Trophoblast cell (in vitro differentiated cells and primary cell): Measurements from ENCODE around the gene C10orf90.

Source experiments
- DNase-seq, 2 donors: peaks; one replicate each; pipeline ENCODE4 v3.0.0-alpha.2; 2016
- H2AFZ ChIP-seq: 2 replicates; pipeline ENCODE4 v1.6.1; 2013; ENCODE audit warnings: low read length, moderate library complexity, mild to moderate bottlenecking; ENCODE audit not compliant: insufficient read depth, poor library complexity
- H2AK5ac ChIP-seq: 2 replicates; pipeline ENCODE4 v1.6.1; 2013; ENCODE audit warnings: mild to moderate bottlenecking, low read length
- H2BK120ac ChIP-seq: 2 replicates; pipeline ENCODE4 v1.6.1; 2013; ENCODE audit warnings: low read length, mild to moderate bottlenecking, moderate library complexity; ENCODE audit not compliant: insufficient read depth, poor library complexity
- H2BK12ac ChIP-seq: 2 replicates; pipeline ENCODE4 v1.6.1; 2013; ENCODE audit warnings: mild to moderate bottlenecking, low read length, moderate library complexity
- H2BK5ac ChIP-seq: 2 replicates; pipeline ENCODE4 v1.6.1; 2013; ENCODE audit warnings: low read length, low read depth, moderate library complexity, mild to moderate bottlenecking; ENCODE audit not compliant: poor library complexity
- H3K14ac ChIP-seq: 2 replicates; pipeline ENCODE4 v1.6.1; 2013; ENCODE audit warnings: mild to moderate bottlenecking, low read length
- H3K18ac ChIP-seq: 2 replicates; pipeline ENCODE4 v1.6.1; 2013; ENCODE audit warnings: mild to moderate bottlenecking, low read length
- H3K23ac ChIP-seq: 2 replicates; pipeline ENCODE4 v1.6.1; 2013; ENCODE audit warnings: low read length
- H3K27ac ChIP-seq: 2 replicates; pipeline ENCODE4 v1.5.1; 2013; ENCODE audit warnings: low read depth, mild to moderate bottlenecking, inconsistent platforms, low read length, moderate library complexity
- H3K27me3 ChIP-seq: 2 replicates; pipeline ENCODE4 v1.6.1; 2013; ENCODE audit warnings: inconsistent platforms, mild to moderate bottlenecking, low read length, moderate library complexity; ENCODE audit not compliant: insufficient read depth
- H3K36me3 ChIP-seq, 2 experiments: 1 replicate in 1 of 2; 2 replicates in 1 of 2; pipeline ENCODE4 v1.6.1; 2013; ENCODE audit warnings: low read length in 2 of 2, mild to moderate bottlenecking in 2 of 2, moderate library complexity in 1 of 2; ENCODE audit not compliant: insufficient read depth in 2 of 2, control insufficient read depth in 1 of 2
- H3K4ac ChIP-seq: 2 replicates; pipeline ENCODE4 v1.6.1; 2013; ENCODE audit warnings: low read depth, mild to moderate bottlenecking, low read length, moderate library complexity
- H3K4me1 ChIP-seq, 2 experiments: 1 replicate in 1 of 2; 2 replicates in 1 of 2; pipeline ENCODE4 v1.6.1; 2013; ENCODE audit warnings: low read length in 2 of 2, mild to moderate bottlenecking in 2 of 2, moderate library complexity in 1 of 2; ENCODE audit not compliant: insufficient read depth in 2 of 2, control insufficient read depth in 1 of 2
- H3K4me2 ChIP-seq: 2 replicates; pipeline ENCODE4 v1.6.1; 2013; ENCODE audit warnings: inconsistent platforms, mild to moderate bottlenecking, low read length, moderate library complexity
- H3K4me3 ChIP-seq: 2 replicates; pipeline ENCODE4 v1.5.1; 2013; ENCODE audit warnings: mild to moderate bottlenecking, low read depth, low read length, inconsistent platforms
- H3K79me1 ChIP-seq: one replicate; pipeline ENCODE4 v1.6.1; 2013; ENCODE audit warnings: low read length
- H3K79me2 ChIP-seq: 2 replicates; pipeline ENCODE4 v1.6.1; 2013; ENCODE audit warnings: low read length, mild to moderate bottlenecking; ENCODE audit not compliant: control insufficient read depth, insufficient read depth, poor library complexity
- H3K9ac ChIP-seq: 2 replicates; pipeline ENCODE4 v1.6.1; 2013; ENCODE audit warnings: mild to moderate bottlenecking, low read length
- H3K9me3 ChIP-seq: 2 replicates; pipeline ENCODE4 v1.6.1; 2013; ENCODE audit warnings: low read depth, mild to moderate bottlenecking, control low read depth, inconsistent platforms, low read length; ENCODE audit not compliant: insufficient read depth
- H4K12ac ChIP-seq: 2 replicates; pipeline ENCODE4 v1.6.1; 2013; ENCODE audit warnings: low read depth, mild to moderate bottlenecking, low read length, moderate library complexity
- H4K8ac ChIP-seq: 2 replicates; pipeline ENCODE4 v1.6.1; 2013; ENCODE audit warnings: low read depth, mild to moderate bottlenecking, low read length, moderate library complexity
- H4K91ac ChIP-seq: one replicate; pipeline ENCODE4 v1.6.1; 2013; ENCODE audit warnings: low read depth, mild to moderate bottlenecking, low read length, moderate library complexity
- WGBS: extraction: QIAGEN DNeasy Blood & Tissue Kit; methylation state at CpG from one replicate; pipeline ENCODE4 v1.1.7; 2013; ENCODE audit warnings: missing lambda C conversion rate; ENCODE audit not compliant: insufficient read length, insufficient coverage; ENCODE audit errors: extremely low coverage; 5-methylcytosine and 5-hydroxymethylcytosine counted together

C10orf90 gene

GRCh38 chr10:126570245-126570570 lies 100.3 kb downstream of the C10orf90 start:
- Histone ChIP-seq H3K23ac (no peak overlapping the region), H3K4ac (no peak overlapping the region), H4K12ac (no peak overlapping the region), H3K9ac (no peak overlapping the region), H3K36me3 (no peaks in the 10 kb centered on the region), H4K8ac (no peak overlapping the region), H3K79me1 (no peaks in the 10 kb centered on the region), H2BK12ac (no peak overlapping the region), H3K9me3 (peaks cover 4% of the 10 kb centered on the region), H3K4me2 (no peak overlapping the region), H2BK5ac (no peak overlapping the region), H3K18ac (no peak overlapping the region), H3K27ac (no peak overlapping the region), H3K27me3 (no peaks in the 10 kb centered on the region), H3K4me1 (no peaks in the 10 kb centered on the region), H3K79me2 (no peaks in the 10 kb centered on the region), H3K4me3 (no peak overlapping the region), H4K91ac (no peak overlapping the region), H3K14ac (no peak overlapping the region), H2AK5ac (no peak overlapping the region), H2AFZ (no peak overlapping the region), H2BK120ac (no peak overlapping the region)
- DNase-seq: no peak
- no CpG with 5 or more reads among the region's 4 CpGs for WGBS

- Histone ChIP-seq H3K4ac (no peak overlapping the region), H2AFZ (no peak overlapping the region), H3K23ac (no peak overlapping the region), H3K18ac (no peak overlapping the region), H3K9ac (no peak overlapping the region), H3K9me3 (peaks cover 4% of the 10 kb centered on the region), H3K27ac (no peak overlapping the region), H3K36me3 (no peaks in the 10 kb centered on the region), H2AK5ac (no peak overlapping the region), H2BK12ac (no peak overlapping the region), H4K91ac (no peak overlapping the region), H3K79me2 (no peaks in the 10 kb centered on the region), H2BK120ac (no peak overlapping the region), H2BK5ac (no peak overlapping the region), H3K27me3 (no peaks in the 10 kb centered on the region), H3K4me1 (no peaks in the 10 kb centered on the region), H3K14ac (no peak overlapping the region), H4K8ac (no peak overlapping the region), H3K4me2 (no peak overlapping the region), H4K12ac (no peak overlapping the region), H3K4me3 (no peak overlapping the region), H3K79me1 (no peaks in the 10 kb centered on the region)
- DNase-seq: peak; percentile 53 to 73
- no CpG with 5 or more reads among the region's 8 CpGs for WGBS
Observed at GRCh38 chr10:126569513-126570244, 100.8 kb downstream of the C10orf90 start.

- no peak overlapping the region for H3K23ac ChIP-seq
- no peak overlapping the region for H4K91ac ChIP-seq
- no peak overlapping the region for H2BK120ac ChIP-seq
- no peak overlapping the region for H2AK5ac ChIP-seq
- no peak overlapping the region for H2BK12ac ChIP-seq
- WGBS: no CpG with 5 or more reads among the region's 7 CpGs
- peak overlapping the region; percentile 23 for H3K4me3 ChIP-seq
- no peak overlapping the region for H2AFZ ChIP-seq
- H2BK5ac ChIP-seq: no peak overlapping the region
- H3K79me1 ChIP-seq: no peaks in the 10 kb centered on the region
- DNase-seq: no peak
- H3K18ac ChIP-seq: no peak overlapping the region
- no peak overlapping the region for H4K8ac ChIP-seq
- no peaks in the 10 kb centered on the region for H3K27me3 ChIP-seq
- H3K9ac ChIP-seq: no peak overlapping the region
- H3K4ac ChIP-seq: no peak overlapping the region
- no peak overlapping the region for H3K27ac ChIP-seq
- H3K36me3 ChIP-seq: no peaks in the 10 kb centered on the region
- H3K4me2 ChIP-seq: no peak overlapping the region
- peaks cover 4% of the 10 kb centered on the region for H3K9me3 ChIP-seq
- no peak overlapping the region for H3K14ac ChIP-seq
- no peaks in the 10 kb centered on the region for H3K4me1 ChIP-seq
- H3K79me2 ChIP-seq: no peaks in the 10 kb centered on the region
- H4K12ac ChIP-seq: no peak overlapping the region
Observed at GRCh38 chr10:126568809-126569385, 101.6 kb downstream of the C10orf90 start.

GRCh38 chr10:126565871-126566270 lies 104.6 kb downstream of the C10orf90 start:
- H4K91ac ChIP-seq: no peak overlapping the region
- H2BK12ac ChIP-seq: no peak overlapping the region
- H3K14ac ChIP-seq: no peak overlapping the region
- H3K27ac ChIP-seq: no peak overlapping the region
- WGBS: no CpG with 5 or more reads among the region's 3 CpGs
- no peak overlapping the region for H2AK5ac ChIP-seq
- no peaks in the 10 kb centered on the region for H3K4me1 ChIP-seq
- no peak overlapping the region for H3K4me3 ChIP-seq
- H4K12ac ChIP-seq: no peak overlapping the region
- H3K36me3 ChIP-seq: no peaks in the 10 kb centered on the region
- H2BK120ac ChIP-seq: no peak overlapping the region
- no peak for DNase-seq
- no peak overlapping the region for H3K4ac ChIP-seq
- no peaks in the 10 kb centered on the region for H3K27me3 ChIP-seq
- H2BK5ac ChIP-seq: no peak overlapping the region
- no peak overlapping the region for H2AFZ ChIP-seq
- no peaks in the 10 kb centered on the region for H3K79me2 ChIP-seq
- H3K4me2 ChIP-seq: no peak overlapping the region
- H3K79me1 ChIP-seq: no peaks in the 10 kb centered on the region
- H3K18ac ChIP-seq: no peak overlapping the region
- no peak overlapping the region for H4K8ac ChIP-seq
- no peak overlapping the region for H3K9ac ChIP-seq
- peaks cover 6% of the 10 kb centered on the region for H3K9me3 ChIP-seq
- no peak overlapping the region for H3K23ac ChIP-seq
